GM21447 (cell line): Measurements from ENCODE around the gene NDUFB10.
A peak's percentile ranks its signal among the peaks of the same experiment; 100 is the strongest.

Experiments used
- ATAC-seq: cut with Tn5 transposase; IDR thresholded peaks from one replicate; pipeline ENCODE4 v1.9.1; 2021; ENCODE audit not compliant: unreplicated experiment

NDUFB10 gene

DNA sequence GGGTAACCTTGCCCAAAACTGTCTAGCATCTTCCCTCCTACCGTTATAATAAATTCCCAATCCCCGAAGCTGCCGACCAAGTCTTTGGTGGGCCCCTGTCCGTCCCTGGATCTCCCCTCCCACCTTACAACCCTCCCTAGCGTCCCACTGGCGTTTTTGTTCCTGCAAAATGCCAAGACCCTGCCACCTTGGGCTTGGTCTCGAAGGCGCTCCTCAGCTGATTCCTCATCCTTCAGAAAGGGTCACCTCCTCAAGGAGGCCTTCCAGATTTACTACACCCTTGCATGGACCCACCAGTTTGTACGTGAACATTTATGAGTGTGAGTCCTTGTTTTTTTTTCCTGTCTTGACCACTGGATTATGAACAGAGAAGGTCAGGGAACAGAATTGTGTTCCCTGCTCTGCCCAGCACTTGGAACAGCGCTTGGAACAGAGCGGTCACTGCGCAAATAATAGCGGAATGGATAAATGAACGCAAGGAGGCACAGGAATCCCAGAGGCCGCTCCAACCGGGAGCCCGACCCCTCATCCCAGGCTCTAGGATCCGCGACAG is 23.7 kb downstream of the NDUFB10 start:
- ATAC-seq: no peak

DNA sequence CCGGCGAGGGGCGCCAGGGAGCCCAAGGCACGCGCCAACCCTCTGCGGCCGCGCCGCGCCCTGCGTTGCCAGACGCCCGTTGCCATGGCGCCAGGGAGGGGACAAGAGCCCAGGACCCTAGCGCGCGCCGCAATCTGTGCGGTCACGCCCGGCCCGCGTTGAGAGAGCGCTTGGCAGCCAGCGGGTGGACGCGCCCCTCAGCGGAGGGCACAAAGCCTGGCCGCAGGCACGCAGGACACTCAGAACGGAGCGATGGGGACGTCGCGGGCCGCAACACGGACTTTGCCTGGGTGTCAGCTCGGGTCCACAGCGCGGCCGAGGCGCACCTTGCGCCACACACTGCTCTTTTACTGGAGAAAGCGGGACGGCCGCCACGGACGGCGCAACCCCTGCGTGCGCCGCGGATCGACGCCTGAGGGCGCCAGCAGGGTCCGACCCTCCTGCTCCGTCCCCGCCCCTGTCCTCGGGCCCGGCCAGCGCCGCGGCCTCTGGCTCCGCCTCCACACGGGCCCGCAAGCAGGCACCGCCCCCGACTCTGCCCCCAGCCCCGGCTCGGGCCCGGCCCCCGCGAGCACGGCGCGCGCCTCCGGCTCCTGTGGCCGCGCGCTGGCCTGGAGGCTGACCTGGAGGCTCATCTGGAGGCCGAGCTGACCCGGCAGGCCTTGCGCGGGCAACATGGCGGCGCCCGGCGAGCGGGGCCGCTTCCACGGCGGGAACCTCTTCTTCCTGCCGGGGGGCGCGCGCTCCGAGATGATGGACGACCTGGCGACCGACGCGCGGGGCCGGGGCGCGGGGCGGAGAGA is 24.4 kb downstream of the NDUFB10 start, which contains the start of gene GFER:
GFER (plus strand) TSS at position 650 of the 803 bp plus-strand sequence; CDS start at position 676, 26 bp downstream.
- peak; percentile 66 for ATAC-seq

DNA sequence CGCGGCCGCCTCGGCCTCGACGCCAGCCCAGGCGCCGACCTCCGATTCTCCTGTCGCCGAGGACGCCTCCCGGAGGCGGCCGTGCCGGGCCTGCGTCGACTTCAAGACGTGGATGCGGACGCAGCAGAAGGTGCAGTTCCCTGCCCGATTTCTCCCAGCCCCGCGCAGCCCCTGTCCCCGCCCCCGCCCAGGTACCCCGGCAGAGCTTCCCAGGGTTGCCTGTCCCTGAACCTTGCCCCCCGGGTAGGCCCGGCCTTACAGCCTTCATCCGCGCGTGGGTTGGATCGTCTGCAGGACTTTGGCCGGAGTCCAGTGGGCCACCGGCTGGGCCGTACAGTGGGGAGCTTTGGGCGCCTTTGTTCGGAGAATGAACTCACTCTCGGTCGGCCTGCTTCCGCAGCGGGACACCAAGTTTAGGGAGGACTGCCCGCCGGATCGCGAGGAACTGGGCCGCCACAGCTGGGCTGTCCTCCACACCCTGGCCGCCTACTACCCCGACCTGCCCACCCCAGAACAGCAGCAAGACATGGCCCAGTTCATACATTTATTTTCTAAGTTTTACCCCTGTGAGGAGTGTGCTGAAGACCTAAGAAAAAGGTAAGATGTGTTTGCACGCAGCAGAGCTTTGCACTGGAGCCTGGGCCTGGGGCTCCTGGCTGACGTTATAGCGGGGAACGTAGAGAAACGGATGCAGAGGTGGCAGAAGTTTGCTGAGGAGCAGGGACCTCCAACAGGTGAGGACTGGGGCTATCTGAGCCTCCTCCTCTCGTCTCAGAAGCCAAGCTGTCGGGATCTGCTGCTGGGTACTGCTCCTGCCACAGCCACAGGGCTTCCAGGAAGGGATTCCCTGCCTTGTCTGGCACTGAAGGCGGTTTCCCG is 25.2 kb downstream of the NDUFB10 start:
- ATAC-seq: peak; percentile 2

DNA sequence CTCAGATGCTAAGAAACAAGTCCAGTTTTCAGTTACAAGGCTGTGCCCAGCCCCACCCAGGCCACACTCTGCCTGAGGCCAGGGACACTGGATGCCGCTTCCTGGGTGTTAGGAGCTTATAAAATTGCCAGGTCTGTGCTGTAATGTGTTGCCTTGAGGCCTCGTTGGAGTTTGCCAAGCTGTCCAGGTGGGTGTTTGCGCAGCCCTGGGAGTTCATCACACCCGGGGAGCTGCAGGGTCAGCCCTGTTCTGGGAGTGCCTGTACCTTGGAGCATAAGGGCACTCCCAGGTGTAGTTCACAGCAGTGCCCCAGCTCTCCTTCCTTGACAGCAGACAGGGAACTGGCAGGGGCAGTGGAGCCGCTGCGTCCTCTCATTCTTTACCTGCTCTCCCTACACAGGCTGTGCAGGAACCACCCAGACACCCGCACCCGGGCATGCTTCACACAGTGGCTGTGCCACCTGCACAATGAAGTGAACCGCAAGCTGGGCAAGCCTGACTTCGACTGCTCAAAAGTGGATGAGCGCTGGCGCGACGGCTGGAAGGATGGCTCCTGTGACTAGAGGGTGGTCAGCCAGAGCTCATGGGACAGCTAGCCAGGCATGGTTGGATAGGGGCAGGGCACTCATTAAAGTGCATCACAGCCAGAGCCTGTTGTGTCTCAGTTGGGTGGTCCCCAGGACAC is 26.3 kb downstream of the NDUFB10 start:
- ATAC-seq: no peak

DNA sequence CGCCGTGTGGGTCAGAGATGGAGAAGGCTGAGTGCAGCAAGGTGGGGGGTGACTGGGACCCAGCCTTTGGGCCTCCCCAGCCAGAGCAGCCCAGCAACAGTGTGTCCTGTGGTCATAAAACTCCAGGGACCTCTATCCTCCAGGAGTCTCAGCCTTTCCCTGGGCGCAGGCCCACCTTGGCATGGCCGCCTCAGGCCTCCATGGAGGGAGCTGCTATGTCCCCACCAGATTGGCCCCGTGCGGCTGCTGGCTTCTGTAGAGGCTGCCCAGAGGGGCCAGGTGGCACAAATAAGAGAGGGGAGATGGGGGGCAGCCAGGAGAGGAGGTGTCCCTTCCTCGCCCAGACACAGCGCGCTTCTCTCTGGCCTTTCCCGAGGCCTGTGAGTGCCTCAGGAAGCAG is 27.9 kb downstream of the NDUFB10 start:
- ATAC-seq: no peak

DNA sequence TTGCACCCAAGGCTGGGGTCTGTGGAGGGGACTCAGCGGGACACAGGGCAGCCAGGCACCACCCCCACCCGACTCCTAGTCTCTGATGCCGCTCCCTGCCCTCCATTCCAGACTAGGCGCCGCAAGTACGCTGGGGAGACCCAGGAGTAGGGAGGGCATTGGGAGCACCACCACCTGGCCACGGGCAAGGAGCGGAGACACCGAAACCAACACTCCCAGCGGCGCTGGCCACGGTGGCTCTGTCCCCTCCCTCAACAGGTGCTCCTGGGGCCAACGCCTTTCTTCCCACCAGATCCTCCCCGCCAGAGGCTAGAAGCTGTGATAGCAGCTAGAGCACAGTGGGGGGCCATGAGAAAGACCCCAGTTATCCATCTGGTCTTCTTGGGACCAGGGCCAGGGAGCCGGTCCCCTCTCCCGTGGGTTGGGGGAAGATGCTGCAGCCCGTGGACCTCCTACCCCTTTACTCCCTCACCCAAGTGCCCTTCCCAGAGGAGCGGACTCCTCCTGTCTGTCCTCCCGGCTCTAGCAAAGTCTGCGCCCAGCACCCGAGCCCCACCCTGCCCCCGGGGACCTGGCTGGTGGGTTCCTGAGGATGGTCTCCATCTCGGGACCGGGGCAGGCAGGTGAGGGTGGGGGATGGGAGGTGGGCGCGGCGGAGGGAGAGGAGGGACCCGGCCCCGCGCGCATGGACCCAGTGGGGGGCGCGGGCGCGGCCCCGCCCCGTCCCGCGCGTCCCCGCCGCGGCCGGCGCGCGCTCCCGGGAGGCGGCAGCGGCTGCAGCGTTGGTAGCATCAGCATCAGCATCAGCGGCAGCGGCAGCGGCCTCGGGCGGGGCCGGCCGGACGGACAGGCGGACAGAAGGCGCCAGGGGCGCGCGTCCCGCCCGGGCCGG is 30.1 kb downstream of the NDUFB10 start, which contains the start of gene SYNGR3:
SYNGR3 (plus strand) TSS at position 762 of the 892 bp plus-strand sequence. CDS start 133 bp downstream, outside the sequence.
- no peak for ATAC-seq

DNA sequence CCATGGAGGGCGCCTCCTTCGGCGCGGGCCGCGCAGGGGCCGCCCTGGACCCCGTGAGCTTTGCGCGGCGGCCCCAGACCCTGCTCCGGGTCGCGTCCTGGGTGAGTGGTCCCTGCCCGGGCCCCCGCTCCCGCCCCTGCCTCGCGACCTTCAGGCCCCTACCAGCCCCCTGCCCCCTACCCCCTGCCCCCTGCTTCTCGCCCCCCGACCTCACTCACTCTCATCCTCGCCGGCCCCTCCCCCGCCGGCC is 30.7 kb downstream of the NDUFB10 start:
- no peak for ATAC-seq

DNA sequence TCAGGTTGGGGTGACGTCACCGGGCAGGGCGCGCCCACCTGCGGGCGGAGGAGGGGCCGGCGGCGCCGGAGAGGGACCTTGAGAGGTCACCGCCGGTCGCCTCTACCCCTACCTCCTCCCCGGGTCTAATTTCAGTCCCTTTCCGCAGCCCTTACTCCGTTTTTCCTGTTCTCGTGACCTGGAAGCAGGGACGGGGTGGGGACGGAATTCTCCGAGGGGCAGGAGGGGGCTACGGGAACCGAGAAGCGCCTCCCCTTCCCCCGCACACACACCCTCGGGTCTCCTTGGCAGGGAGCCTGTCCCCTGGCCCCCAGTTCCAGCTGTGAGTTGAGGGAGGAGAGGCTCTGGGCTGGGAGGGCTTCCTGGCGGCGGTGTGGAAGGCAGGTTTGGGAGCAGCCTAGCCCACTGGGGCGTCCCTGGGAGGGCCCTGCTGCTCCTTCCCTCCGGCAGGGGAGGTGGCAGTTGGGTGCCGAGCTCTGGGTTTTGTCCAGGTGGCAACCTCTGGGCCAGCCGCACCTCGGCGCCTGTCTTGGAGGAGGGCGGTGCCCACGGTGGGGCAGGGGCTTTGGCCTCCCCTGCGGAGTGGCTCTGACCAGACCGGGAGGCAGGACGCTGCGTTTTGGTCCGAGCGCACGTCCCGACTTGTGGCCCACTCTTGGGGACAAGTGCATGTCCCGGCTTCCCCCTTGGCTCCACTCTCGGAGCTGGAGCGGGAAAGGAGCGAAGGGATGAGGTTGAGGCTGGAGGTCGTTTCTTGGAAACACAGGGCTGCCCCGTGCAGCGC is 31.2 kb downstream of the NDUFB10 start:
- peak; percentile 6 for ATAC-seq

DNA sequence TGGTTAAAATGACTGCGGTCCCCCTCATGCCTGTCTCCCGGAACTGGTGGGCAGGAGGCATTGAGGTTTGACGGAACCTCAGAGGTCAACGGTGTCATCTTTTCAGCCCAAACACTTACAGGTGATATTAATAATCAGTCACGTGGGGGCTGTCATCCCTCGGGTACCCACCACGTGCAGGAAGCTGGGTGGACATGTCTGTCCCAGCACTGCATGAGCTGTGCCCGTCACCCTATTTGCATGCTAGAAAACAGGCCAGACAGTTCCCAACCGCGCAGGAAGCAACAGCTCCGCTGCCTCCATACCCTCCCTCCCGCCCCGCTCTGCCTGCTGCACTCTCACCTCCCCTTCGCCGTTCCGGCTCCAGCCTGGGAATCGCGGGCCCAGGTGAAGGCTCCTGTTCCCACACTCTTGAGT is 31.8 kb downstream of the NDUFB10 start:
- peak; percentile 40 for ATAC-seq

DNA sequence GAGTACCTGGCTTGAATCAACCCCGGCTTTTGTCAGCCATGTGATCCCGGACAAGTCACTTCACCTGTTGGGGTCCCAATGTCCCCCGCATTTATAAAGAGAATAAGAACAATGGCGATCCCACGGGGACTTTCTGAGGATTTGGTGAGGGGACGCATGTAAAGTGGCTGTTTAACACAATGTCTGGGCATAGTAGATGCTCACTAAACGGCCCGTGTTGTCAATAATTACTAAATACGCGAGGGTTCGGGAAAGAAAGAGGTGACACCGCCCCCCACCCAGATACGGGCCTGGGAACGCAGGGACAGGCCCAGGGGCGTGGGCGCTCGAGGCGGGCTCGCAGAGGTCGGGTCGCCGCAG is 32.2 kb downstream of the NDUFB10 start:
- no peak for ATAC-seq

DNA sequence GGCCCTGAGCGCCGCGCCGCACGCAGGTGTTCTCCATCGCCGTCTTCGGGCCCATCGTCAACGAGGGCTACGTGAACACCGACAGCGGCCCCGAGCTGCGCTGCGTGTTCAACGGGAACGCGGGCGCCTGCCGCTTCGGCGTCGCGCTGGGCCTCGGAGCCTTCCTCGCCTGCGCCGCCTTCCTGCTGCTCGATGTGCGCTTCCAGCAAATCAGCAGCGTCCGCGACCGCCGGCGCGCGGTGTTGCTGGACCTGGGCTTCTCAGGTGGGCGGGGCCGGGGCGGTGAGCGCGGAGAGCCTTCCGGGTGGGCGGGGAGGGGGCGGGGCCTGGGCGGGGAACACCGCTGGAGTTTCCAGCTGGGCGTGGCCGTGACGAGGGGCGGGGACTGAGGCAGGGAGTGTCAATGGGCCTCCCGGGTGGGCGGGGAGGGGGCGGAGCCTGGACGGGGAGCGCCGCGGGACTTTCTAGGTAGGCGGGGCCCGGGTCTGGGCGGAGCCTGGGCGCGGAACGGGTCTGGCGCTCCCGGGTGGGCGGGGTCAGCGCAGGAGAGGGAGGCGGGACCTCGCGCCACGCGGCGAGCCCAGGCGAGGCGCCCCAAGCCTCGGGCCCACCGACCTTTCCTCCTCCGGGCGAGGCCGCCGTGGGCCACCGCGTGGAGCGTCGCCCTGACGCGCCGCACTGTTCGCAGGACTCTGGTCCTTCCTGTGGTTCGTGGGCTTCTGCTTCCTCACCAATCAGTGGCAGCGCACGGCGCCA is 32.8 kb downstream of the NDUFB10 start:
- no peak for ATAC-seq

DNA sequence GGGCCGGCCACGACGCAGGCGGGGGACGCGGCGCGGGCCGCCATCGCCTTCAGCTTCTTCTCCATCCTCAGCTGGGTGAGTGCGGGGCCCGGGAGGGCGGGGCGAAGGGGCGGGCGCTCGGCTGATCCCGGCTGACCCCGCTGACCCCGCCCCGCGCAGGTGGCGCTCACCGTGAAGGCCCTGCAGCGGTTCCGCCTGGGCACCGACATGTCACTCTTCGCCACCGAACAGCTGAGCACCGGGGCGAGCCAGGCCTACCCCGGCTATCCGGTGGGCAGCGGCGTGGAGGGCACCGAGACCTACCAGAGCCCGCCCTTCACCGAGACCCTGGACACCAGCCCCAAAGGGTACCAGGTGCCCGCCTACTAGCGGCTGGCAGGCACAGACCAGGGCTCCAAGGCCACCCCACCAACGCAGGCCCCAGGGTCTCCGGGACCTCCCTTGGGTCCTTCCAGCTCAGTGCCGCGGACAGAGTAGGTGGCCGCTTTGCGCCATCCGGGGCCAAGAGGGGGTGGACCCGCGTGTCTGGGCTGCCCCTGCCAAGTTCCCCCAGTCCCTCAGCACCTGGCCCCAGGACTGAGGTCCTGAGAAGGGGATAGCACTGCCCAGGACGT is 33.5 kb downstream of the NDUFB10 start:
- no peak for ATAC-seq

DNA sequence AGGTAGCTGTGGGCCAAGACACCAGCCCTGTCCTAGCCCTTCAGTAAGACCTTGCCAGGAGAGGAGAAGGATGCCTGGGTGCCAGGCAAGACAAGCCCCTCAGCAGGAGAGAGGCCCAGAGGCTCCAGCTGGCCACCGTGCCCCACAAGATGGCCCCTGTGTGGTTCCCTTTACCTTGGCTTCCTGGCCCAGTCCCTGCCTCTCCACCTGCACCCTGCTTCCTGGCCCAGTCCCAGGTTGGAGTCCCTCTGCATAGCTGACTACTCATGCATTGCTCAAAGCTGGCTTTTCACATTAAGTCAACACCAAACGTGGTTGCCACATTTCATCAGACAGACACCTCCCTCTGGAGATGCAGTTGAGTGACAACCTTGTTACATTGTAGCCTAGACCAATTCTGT is 34.4 kb downstream of the NDUFB10 start:
- no peak for ATAC-seq

DNA sequence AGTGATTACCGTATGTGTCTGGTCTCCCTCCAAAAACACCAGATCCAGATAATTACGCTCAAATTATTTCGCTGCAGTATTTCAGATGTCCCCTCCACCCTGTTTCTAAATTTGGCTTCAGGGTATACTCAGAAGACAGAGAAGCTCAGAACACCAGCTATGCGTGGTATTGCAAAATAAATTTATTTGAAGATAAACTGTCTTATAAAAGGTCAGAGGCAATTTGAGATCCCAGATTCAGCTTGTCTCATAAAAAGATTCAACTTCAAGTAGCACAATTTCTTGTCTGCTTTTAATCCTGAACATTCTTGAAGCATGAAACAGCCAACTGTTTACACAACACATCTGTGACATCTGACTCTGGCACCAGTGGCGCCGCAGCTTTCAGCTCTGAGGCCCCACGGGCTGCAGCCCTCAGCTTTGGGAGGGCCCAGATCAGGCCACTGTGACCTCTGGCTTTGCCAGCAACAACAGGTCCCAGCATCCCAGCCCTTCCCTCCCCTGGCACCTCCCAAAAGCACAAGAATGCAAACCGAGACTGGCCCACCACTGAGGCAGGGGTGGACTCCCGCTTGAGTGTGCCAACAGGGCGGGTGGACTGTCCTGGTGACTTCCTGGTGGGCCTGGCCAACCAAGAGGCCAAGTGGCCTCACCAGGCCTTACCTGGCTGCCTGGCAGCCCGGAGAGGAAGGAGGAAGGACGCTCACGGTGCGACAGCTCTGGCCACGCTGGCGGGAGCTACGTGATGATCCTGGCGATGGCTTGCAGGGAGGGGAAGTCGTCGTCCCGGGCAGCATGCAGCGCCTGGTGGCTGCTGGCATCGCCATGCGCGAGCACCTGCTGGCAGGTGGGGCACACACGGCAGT is 38.4 kb downstream of the NDUFB10 start:
- ATAC-seq: no peak

DNA sequence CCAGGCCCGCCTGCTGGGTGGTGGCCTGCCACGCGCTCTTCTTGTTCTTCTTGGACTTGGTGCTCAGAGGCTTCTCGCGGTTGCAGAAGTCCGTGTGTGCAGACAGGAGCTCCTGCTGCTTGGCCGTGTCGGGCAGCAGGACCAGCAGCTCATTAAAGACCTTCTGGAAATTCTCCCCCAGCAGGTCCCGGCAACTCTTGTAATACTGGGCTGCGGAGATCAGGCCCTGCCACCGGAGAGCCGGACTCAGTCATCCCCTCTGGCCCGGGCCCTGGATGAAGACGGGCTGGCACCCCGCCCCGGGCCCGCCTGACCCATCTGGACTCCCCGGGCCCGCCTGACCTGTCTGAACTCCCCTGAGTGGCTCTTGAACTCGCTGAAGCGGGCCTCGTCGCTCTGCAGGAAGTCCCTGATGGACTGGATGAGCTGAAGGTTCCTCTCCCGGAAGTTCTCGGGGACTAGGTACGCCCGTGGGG is 39.1 kb downstream of the NDUFB10 start:
- ATAC-seq: no peak

DNA sequence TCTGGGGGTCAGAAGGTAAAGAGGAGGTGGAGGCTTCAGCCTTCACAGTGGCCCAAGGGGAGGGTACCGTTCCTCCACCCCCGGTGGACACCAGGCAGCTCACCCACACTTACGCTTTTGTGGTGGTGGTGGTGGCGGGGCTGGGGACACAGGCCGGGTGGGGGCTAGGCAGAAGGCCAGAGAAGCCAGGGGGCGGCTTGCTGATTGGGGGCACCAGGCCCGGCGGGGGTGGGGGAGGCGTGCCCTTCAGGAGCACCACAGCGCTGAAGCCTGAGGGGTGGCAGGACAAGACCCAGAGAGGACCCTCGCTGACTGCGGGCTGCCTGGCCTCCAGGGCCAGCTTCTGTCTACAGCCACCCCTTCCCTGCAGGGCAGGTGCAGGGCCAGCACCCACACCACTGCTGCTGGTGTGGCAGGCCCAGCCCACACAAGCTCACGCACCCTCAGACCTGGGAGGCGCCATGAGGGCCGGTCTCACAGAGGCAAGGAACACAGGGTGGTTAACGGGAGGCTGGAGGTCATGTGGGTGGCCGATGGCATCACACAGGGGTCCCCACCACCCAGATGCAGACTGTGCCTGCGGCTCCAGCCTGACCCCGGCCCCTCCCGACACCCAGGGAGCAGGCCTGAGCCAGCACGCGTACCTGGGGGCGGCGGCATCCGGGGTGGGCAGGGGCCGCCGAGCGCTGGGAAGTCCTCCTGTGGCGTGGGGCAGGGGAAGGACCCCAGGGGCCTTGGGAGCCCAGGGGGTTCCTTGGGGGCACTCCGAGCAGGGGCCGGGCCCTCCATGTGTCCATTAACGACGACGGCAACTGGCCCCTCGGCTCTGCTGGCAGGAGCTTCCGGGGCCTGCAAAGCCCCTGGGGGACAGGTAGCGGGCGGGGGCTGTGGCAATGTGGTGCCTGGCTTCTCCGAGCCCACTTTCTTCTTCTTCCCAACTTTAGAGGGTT is 39.8 kb downstream of the NDUFB10 start:
- ATAC-seq: no peak
